Mucosa of rectum (tissue), 2 donors: ENCODE data around the gene CCL25.
"Not testable (repeated sequence)": the region's sequence is repeated elsewhere in the genome, so short reads cannot be mapped to it uniquely, and the experiment has no call there.

ENCODE experiments used
- H3K27ac ChIP-seq, 2 donors: one replicate each; pipeline ENCODE4 v1.7.0; 2013; ENCODE audit warnings: inconsistent platforms in 2 of 2, low read depth in 2 of 2, low read length in 2 of 2
- H3K27me3 ChIP-seq, 2 donors: one replicate each; pipeline ENCODE4 v1.7.0; 2013; ENCODE audit warnings: low read length in 2 of 2; ENCODE audit not compliant: control insufficient read depth in 2 of 2, insufficient read depth in 2 of 2
- H3K36me3 ChIP-seq, 2 donors: one replicate each; pipeline ENCODE4 v1.7.0; 2013; ENCODE audit warnings: low read length in 2 of 2; ENCODE audit not compliant: control insufficient read depth in 2 of 2, insufficient read depth in 2 of 2
- H3K4me1 ChIP-seq, 2 donors: one replicate each; pipeline ENCODE4 v1.7.0; 2013; ENCODE audit warnings: low read length in 2 of 2, mild to moderate bottlenecking in 1 of 2; ENCODE audit not compliant: control insufficient read depth in 2 of 2, insufficient read depth in 2 of 2
- H3K4me3 ChIP-seq, 2 donors: one replicate each; pipeline ENCODE4 v1.7.0; 2013; ENCODE audit warnings: low read length in 2 of 2
- H3K9ac ChIP-seq, 2 donors: one replicate each; pipeline ENCODE4 v1.7.0; 2013; ENCODE audit warnings: low read length in 2 of 2, low read depth in 1 of 2, mild to moderate bottlenecking in 1 of 2
- H3K9me3 ChIP-seq, 2 donors: one replicate each; pipeline ENCODE4 v1.7.0; 2013; ENCODE audit warnings: low read length in 2 of 2; ENCODE audit not compliant: control insufficient read depth in 2 of 2
- donor health status: healthy.
- donor health status: Normal muscosa, but diverticular disease.

Gene CCL25, protein sequence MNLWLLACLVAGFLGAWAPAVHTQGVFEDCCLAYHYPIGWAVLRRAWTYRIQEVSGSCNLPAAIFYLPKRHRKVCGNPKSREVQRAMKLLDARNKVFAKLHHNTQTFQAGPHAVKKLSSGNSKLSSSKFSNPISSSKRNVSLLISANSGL

DNA sequence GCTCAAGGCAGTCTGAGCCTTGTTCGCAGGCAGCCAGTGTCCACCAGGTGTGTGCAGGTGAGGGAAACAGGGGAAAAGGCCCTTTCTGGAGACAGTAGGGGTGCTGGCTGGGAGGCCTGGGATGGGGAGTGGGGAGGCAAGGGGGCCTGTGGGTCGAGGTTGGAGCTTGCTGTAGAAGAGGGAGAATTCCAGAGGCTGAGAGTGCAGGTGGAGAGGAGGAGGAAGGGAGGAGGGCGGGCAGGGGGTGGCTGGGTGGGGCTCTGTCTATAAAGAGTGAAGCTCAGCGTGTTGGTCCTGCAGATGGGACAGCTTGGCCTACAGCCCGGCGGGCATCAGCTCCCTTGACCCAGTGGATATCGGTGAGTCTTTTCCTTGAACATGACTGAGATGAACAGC is at the start of gene CCL25:
TSS of gene CCL25 (plus strand) at position 297 of the 396 bp plus-strand sequence. CDS start 290 bp downstream, outside the sequence.
- H3K27me3 ChIP-seq, result no peaks in the 10 kb centered on the region
- no peaks in the 10 kb centered on the region for H3K9me3 ChIP-seq
- H3K4me1 ChIP-seq, result peaks cover 0 to 6% of the 10 kb centered on the region in 2 donors
- H3K4me3 ChIP-seq, result no peak within 1 kb of the TSS
- no peak within 1 kb of the TSS for H3K27ac ChIP-seq
- no peak within 1 kb of the TSS for H3K9ac ChIP-seq
- no peaks in the 10 kb centered on the region for H3K36me3 ChIP-seq

GRCh38 chr19:8004001-8004400 is 48.6 kb upstream of the CCL25 start:
- Histone ChIP-seq H3K4me3 (peak overlapping the region; percentile 66 to 76), H3K9me3 (no peaks in the 10 kb centered on the region), H3K4me1 (peaks cover 22 to 32% of the 10 kb centered on the region in 2 donors), H3K9ac (no peak overlapping the region), H3K36me3 (no peaks in the 10 kb centered on the region), H3K27me3 (no peaks in the 10 kb centered on the region), H3K27ac (no peak overlapping the region)

DNA sequence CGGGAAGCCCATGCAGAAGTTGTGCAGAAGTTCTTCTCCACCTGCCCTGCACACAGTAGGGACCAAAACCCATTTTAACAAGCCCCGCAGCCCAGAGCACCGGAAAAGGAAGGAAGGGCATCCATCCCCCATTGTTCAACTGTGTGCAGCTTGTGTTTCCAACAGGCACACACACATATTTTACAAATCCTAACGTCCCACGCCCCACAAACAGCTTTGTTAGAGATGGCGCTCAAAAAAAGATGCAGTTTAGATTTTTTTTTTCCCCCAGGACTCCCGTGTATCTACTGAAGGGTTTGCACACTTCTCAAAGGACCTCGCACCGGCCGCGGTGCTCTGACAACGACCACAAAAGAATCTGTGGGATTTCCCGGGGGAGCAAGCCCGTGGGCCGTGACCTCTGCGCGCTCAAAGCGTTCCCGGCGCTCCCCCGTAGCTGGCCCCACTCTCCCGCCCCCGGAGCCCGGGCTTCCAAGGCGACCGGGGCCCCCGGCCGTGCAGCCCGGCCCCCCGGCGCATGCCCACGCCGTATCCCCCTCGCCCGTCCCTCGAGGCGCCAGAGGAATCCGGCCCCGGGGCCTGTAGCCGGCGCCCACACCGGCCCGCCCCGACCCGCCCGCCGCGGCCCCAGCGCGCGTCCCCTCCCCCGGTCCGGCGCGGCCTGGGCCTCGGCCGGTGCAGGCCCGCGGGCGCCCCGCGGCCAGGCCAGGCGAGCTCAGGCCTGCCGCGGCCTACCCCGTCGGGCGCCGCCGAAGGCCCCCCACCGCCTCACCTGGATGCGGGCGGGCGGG is 47.6 kb upstream of the CCL25 start:
- Histone ChIP-seq H3K4me3 (peak overlapping the region; percentile 66 to 76), H3K27ac (peak overlapping the region in 1 of 2 donors; percentile 32), H3K9me3 (no peaks in the 10 kb centered on the region), H3K4me1 (peaks cover 22 to 32% of the 10 kb centered on the region in 2 donors), H3K27me3 (no peaks in the 10 kb centered on the region), H3K9ac (peak overlapping the region; percentile 53 to 55), H3K36me3 (no peaks in the 10 kb centered on the region)

DNA sequence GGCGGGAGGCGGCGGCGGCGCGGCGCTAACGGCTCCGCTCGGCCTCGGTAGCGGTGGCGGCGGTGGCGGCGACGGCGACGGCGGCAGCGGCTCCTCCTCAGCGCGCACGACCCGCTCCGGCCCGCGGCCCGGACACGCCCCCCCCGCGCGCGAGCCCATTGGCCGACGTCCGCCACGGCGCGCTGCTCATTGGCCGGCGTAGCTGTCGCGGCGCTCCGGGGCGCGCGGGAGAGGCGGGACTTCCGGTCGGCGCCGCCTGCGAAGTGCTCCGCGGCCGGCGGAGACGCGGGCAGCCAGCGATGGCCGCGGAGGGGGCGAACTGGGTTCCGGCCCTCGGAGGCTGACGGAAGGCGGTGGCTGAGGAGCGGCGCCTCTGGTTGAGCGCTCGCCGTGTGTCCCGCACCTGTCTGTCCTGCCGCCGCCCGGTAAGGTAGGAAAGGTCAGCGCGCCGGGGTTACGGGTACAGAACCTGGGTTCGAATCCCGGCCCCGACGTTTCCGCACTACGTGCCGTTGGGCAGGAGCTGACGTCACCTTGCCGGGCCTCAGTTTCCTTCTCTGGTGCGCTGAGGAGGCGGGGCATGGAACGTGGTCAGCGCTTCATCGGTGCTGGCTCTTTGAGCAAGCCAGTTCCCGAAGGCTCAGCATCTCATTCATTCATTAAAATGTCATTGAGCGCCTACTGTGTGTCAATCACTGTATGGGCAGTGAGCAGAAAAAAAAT is 46.9 kb upstream of the CCL25 start, which contains the start of gene ELAVL1:
TSS of gene ELAVL1 (minus strand) at position 108 of the 723 bp plus-strand sequence. CDS start 13,826 bp downstream, outside the sequence.
- Histone ChIP-seq H3K36me3 (no peaks in the 10 kb centered on the region), H3K4me3 (peak within 1 kb of the TSS; percentile 87 to 88), H3K4me1 (peaks cover 22 to 31% of the 10 kb centered on the region in 2 donors), H3K27me3 (no peaks in the 10 kb centered on the region), H3K27ac (peak within 1 kb of the TSS; percentile 77), H3K9ac (peak within 1 kb of the TSS; percentile 80 to 89), H3K9me3 (no peaks in the 10 kb centered on the region)

- Histone ChIP-seq H3K27ac (no peak overlapping the region), H3K9me3 (no peaks in the 10 kb centered on the region), H3K4me3 (no peak overlapping the region), H3K4me1 (no peaks in the 10 kb centered on the region), H3K9ac (no peak overlapping the region), H3K36me3 (no peaks in the 10 kb centered on the region), H3K27me3 (no peaks in the 10 kb centered on the region)
These were observed 34.8 kb upstream of the CCL25 start for GRCh38 chr19:8017808-8018207.

GRCh38 chr19:8020681-8021080 is 31.9 kb upstream of the CCL25 start:
- no peaks in the 10 kb centered on the region for H3K4me1 ChIP-seq
- no peaks in the 10 kb centered on the region for H3K27me3 ChIP-seq
- no peaks in the 10 kb centered on the region for H3K9me3 ChIP-seq
- H3K36me3 ChIP-seq, result no peaks in the 10 kb centered on the region
- no peak overlapping the region for H3K4me3 ChIP-seq
- no peak overlapping the region for H3K9ac ChIP-seq
- no peak overlapping the region for H3K27ac ChIP-seq

- H3K4me3 ChIP-seq, result no peak overlapping the region
- no peaks in the 10 kb centered on the region for H3K27me3 ChIP-seq
- H3K27ac ChIP-seq, result no peak overlapping the region
- no peaks in the 10 kb centered on the region for H3K36me3 ChIP-seq
- no peaks in the 10 kb centered on the region for H3K9me3 ChIP-seq
- no peak overlapping the region for H3K9ac ChIP-seq
- H3K4me1 ChIP-seq, result no peaks in the 10 kb centered on the region
These were observed 31.2 kb upstream of the CCL25 start for GRCh38 chr19:8021374-8021773.

- no peaks in the 10 kb centered on the region for H3K36me3 ChIP-seq
These were observed 30.3 kb upstream of the CCL25 start for GRCh38 chr19:8022275-8022674.

DNA sequence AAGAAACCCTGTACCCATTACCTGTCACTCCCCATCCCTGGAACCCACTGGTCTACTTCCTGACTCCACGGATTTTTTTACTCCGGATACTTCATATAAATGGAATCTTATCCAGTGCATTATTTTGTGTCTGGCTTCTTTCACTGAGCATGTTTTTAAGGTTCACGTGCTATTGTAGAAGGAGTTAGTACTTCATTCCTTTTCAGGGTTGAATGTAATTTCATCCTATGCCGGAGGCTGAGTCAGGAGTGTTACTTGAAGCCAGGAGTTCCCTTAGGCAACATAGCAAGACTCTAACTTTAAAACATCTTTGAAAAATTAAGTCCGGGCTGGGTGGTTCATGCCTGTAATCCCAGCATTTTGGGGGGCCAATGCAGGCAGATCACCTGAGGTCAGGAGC is 29.2 kb upstream of the CCL25 start:
- Histone ChIP-seq H3K4me3 (no peak overlapping the region), H3K27me3 (no peaks in the 10 kb centered on the region), H3K9me3 (no peaks in the 10 kb centered on the region), H3K9ac (no peak overlapping the region), H3K27ac (no peak overlapping the region), H3K4me1 (no peaks in the 10 kb centered on the region), H3K36me3 (no peaks in the 10 kb centered on the region)

More at GRCh38 chr19:8022275-8022674, 30.3 kb upstream of the CCL25 start:
- Histone ChIP-seq H3K4me3 (no peak overlapping the region), H3K4me1 (no peaks in the 10 kb centered on the region), H3K9me3 (no peaks in the 10 kb centered on the region), H3K9ac (no peak overlapping the region), H3K27me3 (no peaks in the 10 kb centered on the region), H3K27ac (no peak overlapping the region)

DNA sequence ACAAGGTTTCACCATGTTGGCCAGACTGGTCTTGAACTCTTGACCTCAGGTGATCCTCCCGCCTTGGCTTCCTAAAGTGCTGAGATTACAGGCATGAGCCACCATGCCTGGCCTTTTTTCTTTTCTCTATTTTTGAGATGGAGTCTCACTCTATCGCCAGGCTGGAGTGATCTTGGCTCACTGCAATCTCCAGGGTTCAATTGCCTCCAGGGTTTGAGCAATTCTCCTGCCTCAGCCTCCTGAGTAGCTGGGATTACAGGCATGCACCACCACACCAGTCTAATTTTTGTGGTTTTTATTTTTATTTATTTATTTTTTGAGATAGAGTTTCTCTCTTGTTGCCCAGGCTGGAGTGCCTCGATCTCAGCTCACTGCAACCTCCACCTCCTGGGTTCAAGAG is 28.3 kb upstream of the CCL25 start:
- H3K9ac ChIP-seq, H3K27me3 ChIP-seq, H3K4me3 ChIP-seq: not testable (repeated sequence)

More for the DNA sequence above, 28.3 kb upstream of the CCL25 start:
- not testable (repeated sequence) for H3K27ac ChIP-seq, H3K36me3 ChIP-seq, H3K9me3 ChIP-seq, H3K4me1 ChIP-seq
